GM12891 (cell line): ENCODE data around the gene NCKAP5.

ENCODE experiments used
- POLR2A ChIP-seq: IDR thresholded peaks from 2 replicates; pipeline ENCODE4 v1.6.1; 2011; ENCODE audit warnings: low read depth, low read length, control low read depth
- POLR2AphosphoS5 ChIP-seq: IDR thresholded peaks from 2 replicates; pipeline ENCODE4 v1.6.1; 2011; ENCODE audit warnings: low read depth, low read length, control low read depth
- SPI1 ChIP-seq: IDR thresholded peaks from 2 replicates; pipeline ENCODE4 v1.6.1; 2011; ENCODE audit warnings: low read depth, low read length, control low read depth
- TAF1 ChIP-seq: IDR thresholded peaks from 2 replicates; pipeline ENCODE4 v1.6.1; 2011; ENCODE audit warnings: low read depth, low read length, control low read depth

DNA sequence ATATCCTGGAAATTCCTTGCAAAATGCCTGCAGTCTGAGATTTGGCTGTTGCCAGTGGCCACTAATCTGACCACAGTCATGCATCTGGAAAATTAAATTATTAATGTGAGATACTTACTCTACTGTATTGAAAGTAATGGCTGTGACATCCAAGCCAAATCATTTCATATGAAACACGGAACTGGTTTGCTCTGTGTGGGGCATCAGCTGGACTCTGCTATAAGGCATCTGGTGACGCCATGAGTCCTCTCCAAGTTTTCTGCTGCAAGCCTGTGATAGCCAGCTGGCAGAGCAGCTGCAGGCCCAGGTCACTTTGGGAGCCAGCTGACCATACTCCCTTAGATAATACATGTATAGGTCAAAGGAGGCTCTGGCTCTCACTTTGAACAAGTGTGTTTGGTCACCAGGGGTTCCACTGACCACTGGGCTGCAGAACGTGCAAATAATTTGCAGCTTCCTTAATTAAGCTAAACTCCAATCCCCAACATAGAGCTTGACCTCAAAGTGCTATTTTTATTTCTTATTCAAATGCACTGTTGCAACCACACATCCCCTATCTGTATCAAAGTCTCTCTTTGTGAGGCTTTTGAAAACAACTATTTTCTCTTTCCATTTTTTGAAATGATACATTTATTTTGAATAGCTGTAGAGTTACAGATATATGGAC lies 152.9 kb downstream of the NCKAP5 start:
- TF ChIP-seq POLR2A (no peak), POLR2AphosphoS5 (no peak), SPI1 (no peak), TAF1 (no peak)
